ENCODE measurements around the gene TSPAN10.

The TSPAN10 gene

GRCh38 chr17:81635431-81635830, 1.6 kb upstream of the TSPAN10 start:
- DNase-seq (ENCODE audit: low spot score) = no peak

GRCh38 chr17:81635973-81636504, 957 bp upstream of the TSPAN10 start:
- DNase-seq (ENCODE audit: low spot score) = no peak

- no peak for DNase-seq (ENCODE audit: low spot score)
Observed at GRCh38 chr17:81638683-81639082, 1.7 kb downstream of the TSPAN10 start.

GRCh38 chr17:81640011-81640410, 3.0 kb downstream of the TSPAN10 start:
- DNase-seq (ENCODE audit: low spot score) = no peak

GRCh38 chr17:81641825-81642489, 5.0 kb downstream of the TSPAN10 start:
- DNase-seq (ENCODE audit: low spot score) = no peak

- DNase-seq (ENCODE audit: low spot score) = no peak
Observed at GRCh38 chr17:81644496-81644895, 7.5 kb downstream of the TSPAN10 start.

- DNase-seq (ENCODE audit: low spot score) = no peak
Observed at GRCh38 chr17:81644976-81645952, 8.3 kb downstream of the TSPAN10 start.

- no peak for DNase-seq (ENCODE audit: low spot score)
Observed at GRCh38 chr17:81646869-81647600, 10.0 kb downstream of the TSPAN10 start.

GRCh38 chr17:81647640-81648012, 10.6 kb downstream of the TSPAN10 start:
- DNase-seq (ENCODE audit: low spot score) = no peak

GRCh38 chr17:81648013-81648706, 11.2 kb downstream of the TSPAN10 start:
- DNase-seq (ENCODE audit: low spot score) = no peak

- no peak for DNase-seq (ENCODE audit: low spot score)
Observed at GRCh38 chr17:81648707-81649085, 11.7 kb downstream of the TSPAN10 start.

- DNase-seq (ENCODE audit: low spot score) = no peak
Observed at GRCh38 chr17:81650951-81651350, 14.0 kb downstream of the TSPAN10 start.

GRCh38 chr17:81651692-81652091, 14.7 kb downstream of the TSPAN10 start:
- DNase-seq (ENCODE audit: low spot score) = peak; percentile 50

GRCh38 chr17:81652906-81653771, 16.1 kb downstream of the TSPAN10 start:
- DNase-seq (ENCODE audit: low spot score) = no peak

GRCh38 chr17:81655378-81656117, 18.6 kb downstream of the TSPAN10 start:
- no peak for DNase-seq (ENCODE audit: low spot score)

GRCh38 chr17:81656118-81656743, 19.2 kb downstream of the TSPAN10 start, which contains the start of gene PDE6G:
TSS of gene PDE6G (minus strand) at chr17:81656542. CDS start at chr17:81653305, 3,237 bp downstream.
- DNase-seq (ENCODE audit: low spot score) = no peak

- no peak for DNase-seq (ENCODE audit: low spot score)
Observed at GRCh38 chr17:81656835-81657234, 19.8 kb downstream of the TSPAN10 start.

GRCh38 chr17:81659038-81659437, 22.0 kb downstream of the TSPAN10 start:
- no peak for DNase-seq (ENCODE audit: low spot score)

- DNase-seq (ENCODE audit: low spot score) = no peak
Observed at GRCh38 chr17:81660441-81660840, 23.4 kb downstream of the TSPAN10 start.

Data from LoVo (cell line).